Common myeloid progenitor, CD34-positive (primary cell): ENCODE results near the gene TRPM7.
"Not testable (repeated sequence)": the region's sequence is repeated elsewhere in the genome, so short reads cannot be mapped to it uniquely, and the experiment has no call there.

Experiments used
- CTCF ChIA-PET: fragments of 350-600 bp; sonication (Branson Sonifier 250); formaldehyde crosslinking; loops from one replicate; lab custom pipeline; 2021; ENCODE audit warnings: antibody characterized with exemption; lab: Charles Lee
- POLR2A ChIA-PET: fragments of 350-600 bp; sonication (Branson Sonifier 250); formaldehyde crosslinking; loops from one replicate; lab custom pipeline; 2021; ENCODE audit warnings: antibody characterized with exemption; lab: Charles Lee
- DNase-seq, 3 donors: peaks; one replicate each; pipeline versions ENCODE4 v3.0.0 to v3.0.0-alpha.2; 2013
- H3K27ac ChIP-seq, 2 experiments: 1 replicate in 1 of 2; 2 replicates in 1 of 2; pipeline ENCODE4 v1.7.0; 2013; ENCODE audit warnings: inconsistent platforms in 2 of 2, low read length in 2 of 2, mild to moderate bottlenecking in 2 of 2, low read depth in 1 of 2, moderate library complexity in 1 of 2; ENCODE audit not compliant: severe bottlenecking in 2 of 2, insufficient read depth in 1 of 2, poor library complexity in 1 of 2
- H3K27me3 ChIP-seq, 5 experiments: replicated peaks in 2 of 5; 1 replicate in 3 of 5; 2 replicates in 2 of 5; pipeline versions ENCODE4 v1.6.1 to v1.7.0; 2013; ENCODE audit warnings: low read length in 4 of 5, mild to moderate bottlenecking in 2 of 5, moderate library complexity in 2 of 5, inconsistent platforms in 1 of 5; ENCODE audit not compliant: insufficient read depth in 5 of 5, control insufficient read depth in 4 of 5
- H3K36me3 ChIP-seq, 4 experiments: 1 replicate in 2 of 4; 2 replicates in 2 of 4; pipeline versions ENCODE4 v1.6.1 to v1.7.0; 2013; ENCODE audit warnings: low read length in 3 of 4, control low read depth in 1 of 4, mild to moderate bottlenecking in 1 of 4; ENCODE audit not compliant: control insufficient read depth in 4 of 4, insufficient read depth in 4 of 4
- H3K4me1 ChIP-seq, 4 experiments: 1 replicate in 3 of 4; 2 replicates in 1 of 4; pipeline versions ENCODE4 v1.6.1 to v1.7.1; 2013; ENCODE audit warnings: low read length in 3 of 4, mild to moderate bottlenecking in 3 of 4, control low read depth in 1 of 4, inconsistent platforms in 1 of 4, moderate library complexity in 1 of 4; ENCODE audit not compliant: control insufficient read depth in 4 of 4, insufficient read depth in 4 of 4; ENCODE audit errors: control extremely low read depth in 1 of 4
- H3K4me3 ChIP-seq, 7 experiments: 1 replicate in 4 of 7; 2 replicates in 3 of 7; pipeline versions ENCODE4 v1.5.1 to v1.7.0; 2013; ENCODE audit warnings: mild to moderate bottlenecking in 7 of 7, low read length in 6 of 7, moderate library complexity in 6 of 7, inconsistent platforms in 2 of 7, low read depth in 2 of 7, control low read depth in 1 of 7; ENCODE audit not compliant: insufficient read depth in 4 of 7, control insufficient read depth in 1 of 7; ENCODE audit errors: extremely low read depth in 1 of 7
- H3K9me3 ChIP-seq, 5 experiments: 1 replicate in 4 of 5; 2 replicates in 1 of 5; pipeline versions ENCODE4 v1.6.1 to v1.7.1; 2013; ENCODE audit warnings: low read length in 4 of 5, mild to moderate bottlenecking in 2 of 5, inconsistent platforms in 1 of 5, low read depth in 1 of 5, moderate library complexity in 1 of 5; ENCODE audit not compliant: control insufficient read depth in 4 of 5, insufficient read depth in 2 of 5; ENCODE audit errors: control extremely low read depth in 1 of 5
- WGBS: methylation state at CpG from one replicate; pipeline ENCODE4 v1.1.5; 2013; ENCODE audit not compliant: insufficient coverage; 5-methylcytosine and 5-hydroxymethylcytosine counted together

TRPM7 gene

DNA sequence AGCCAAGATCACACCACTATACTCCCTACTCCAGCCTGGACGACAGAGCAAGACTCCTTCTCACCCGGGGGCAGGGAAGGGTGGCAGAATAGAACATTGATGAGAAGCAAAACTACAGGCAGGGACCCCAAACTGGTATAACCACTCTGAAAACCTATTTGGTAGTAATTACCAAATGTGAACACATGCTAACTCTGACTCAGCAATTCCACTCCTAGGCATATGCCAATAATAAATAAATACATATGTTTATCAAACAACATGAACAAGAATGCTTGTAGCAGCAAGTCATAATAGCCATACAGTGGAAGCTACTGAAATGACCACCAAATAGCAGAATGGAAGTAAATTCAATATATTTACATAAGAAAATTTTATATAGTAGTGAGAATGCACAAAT is 109.1 kb downstream of the TRPM7 start:
- no peak for DNase-seq
- Histone ChIP-seq H3K4me3 (no peak overlapping the region), H3K36me3 (peaks cover 12 to 69% (median 37%) of the 10 kb centered on the region in 4 experiments), H3K9me3 (no peaks in the 10 kb centered on the region), H3K27me3 (no peaks in the 10 kb centered on the region), H3K27ac (no peak overlapping the region), H3K4me1 (peaks cover 0 to 2% (median 0%) of the 10 kb centered on the region in 4 experiments)
- CTCF ChIA-PET = interaction anchor here (1.0 kb wide), 1 partner anchor 14 kb away, joined by 3 read pairs; no protein-coding TSS in a partner anchor
- POLR2A ChIA-PET = no interaction called here
- WGBS = 100% methylated on average over 1 of the region's 2 CpGs

GRCh38 chr15:50576166-50576565 is 110.4 kb downstream of the TRPM7 start:
- WGBS = no CpG with 5 or more reads among the region's 1 CpG
- POLR2A ChIA-PET = no interaction called here
- H3K4me1 ChIP-seq = peaks cover 0 to 2% (median 0%) of the 10 kb centered on the region in 4 experiments
- H3K9me3 ChIP-seq = no peaks in the 10 kb centered on the region
- no peak overlapping the region for H3K4me3 ChIP-seq
- H3K36me3 ChIP-seq = peaks cover 13 to 67% (median 37%) of the 10 kb centered on the region in 4 experiments
- no peaks in the 10 kb centered on the region for H3K27me3 ChIP-seq
- no peak overlapping the region for H3K27ac ChIP-seq
- no peak for DNase-seq
- CTCF ChIA-PET = no interaction called here

GRCh38 chr15:50573842-50574241 is 112.8 kb downstream of the TRPM7 start:
- 95% methylated on average over 4 of the region's 5 CpGs for WGBS
- H3K4me1 ChIP-seq, H3K27ac ChIP-seq, DNase-seq, POLR2A ChIA-PET, H3K4me3 ChIP-seq, H3K9me3 ChIP-seq, H3K27me3 ChIP-seq: not testable (repeated sequence)
- CTCF ChIA-PET = interaction anchor here (1.1 kb wide), 1 partner anchor 9 kb away, joined by 3 read pairs; no protein-coding TSS in a partner anchor
- H3K36me3 ChIP-seq = peaks cover 11 to 72% (median 43%) of the 10 kb centered on the region in 4 experiments

GRCh38 chr15:50563756-50564155 is 122.8 kb downstream of the TRPM7 start:
- Histone ChIP-seq H3K36me3 (peaks cover 17 to 42% (median 30%) of the 10 kb centered on the region in 4 experiments), H3K4me1 (no peaks in the 10 kb centered on the region), H3K27me3 (no peaks in the 10 kb centered on the region), H3K27ac (no peak overlapping the region), H3K9me3 (no peaks in the 10 kb centered on the region), H3K4me3 (no peak overlapping the region)
- ChIA-PET POLR2A (no interaction called here), CTCF (no interaction called here)
- DNase-seq = no peak
- 100% methylated on average over 3 of the region's 4 CpGs for WGBS

DNA sequence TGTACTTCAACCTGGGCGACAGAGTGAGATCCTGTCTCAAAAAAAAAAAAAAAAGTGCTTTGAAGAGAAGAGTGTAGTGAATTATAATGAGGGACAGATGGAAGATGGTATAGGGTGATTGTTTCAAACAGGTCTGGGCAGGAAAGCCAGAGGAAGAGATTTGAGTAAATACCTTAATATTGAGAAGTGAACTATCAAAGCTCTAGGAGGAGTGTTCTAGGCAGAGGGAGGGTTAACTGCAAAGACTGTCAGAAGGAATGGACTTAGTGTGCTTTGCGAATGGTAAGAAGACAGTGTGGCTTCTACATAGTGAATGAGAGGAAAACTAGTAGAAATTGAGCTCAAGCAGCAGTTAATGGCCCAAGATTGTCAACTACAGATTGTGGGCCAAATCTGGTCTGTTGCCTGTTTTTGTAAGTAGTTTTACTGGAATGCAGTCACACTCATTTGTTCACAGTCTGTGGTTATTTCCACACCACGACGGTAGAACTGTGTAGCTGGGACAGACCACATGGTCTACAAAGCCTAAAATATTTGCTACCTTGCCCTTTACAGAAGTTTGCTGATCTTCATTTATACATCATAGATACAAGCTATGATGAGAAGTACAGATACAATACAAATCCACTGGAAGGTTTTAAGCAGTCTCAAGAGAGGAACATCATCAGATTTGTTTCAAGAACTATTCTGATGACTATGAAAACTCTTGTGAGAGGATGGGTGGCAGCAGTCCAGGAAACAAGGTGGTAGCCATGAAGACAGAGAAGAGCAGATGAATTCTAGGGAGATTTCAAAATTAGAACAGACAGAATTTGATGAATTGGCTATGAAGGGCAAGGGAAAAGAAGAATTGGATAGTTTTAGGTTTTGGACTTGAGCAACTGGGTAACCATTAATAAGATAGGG is 123.6 kb downstream of the TRPM7 start:
- H3K27me3 ChIP-seq = no peaks in the 10 kb centered on the region
- H3K9me3 ChIP-seq = no peaks in the 10 kb centered on the region
- peaks cover 0 to 2% (median 0%) of the 10 kb centered on the region in 4 experiments for H3K4me1 ChIP-seq
- no peak overlapping the region for H3K27ac ChIP-seq
- WGBS = 100% methylated on average over 1 of the region's 4 CpGs
- ChIA-PET POLR2A (no interaction called here), CTCF (interaction anchor here (0.9 kb wide), 1 partner anchor 205 kb away, joined by 4 read pairs; no protein-coding TSS in a partner anchor)
- peaks cover 17 to 39% (median 28%) of the 10 kb centered on the region in 4 experiments for H3K36me3 ChIP-seq
- no peak overlapping the region for H3K4me3 ChIP-seq
- no peak for DNase-seq

GRCh38 chr15:50558012-50558411 is 128.6 kb downstream of the TRPM7 start:
- Histone ChIP-seq H3K36me3 (peaks cover 14 to 22% (median 19%) of the 10 kb centered on the region in 4 experiments), H3K9me3 (no peaks in the 10 kb centered on the region), H3K4me3 (no peak overlapping the region), H3K27ac (no peak overlapping the region), H3K4me1 (peaks cover 0 to 14% (median 3%) of the 10 kb centered on the region in 4 experiments), H3K27me3 (no peaks in the 10 kb centered on the region)
- CTCF ChIA-PET = no interaction called here
- POLR2A ChIA-PET = no interaction called here
- WGBS = no CpG with 5 or more reads among the region's 2 CpGs
- DNase-seq = no peak
